Mucosa of rectum (tissue), 2 donors: ENCODE results near the gene SLC38A8.

ENCODE experiments used
- H3K27ac ChIP-seq, 2 donors: one replicate each; pipeline ENCODE4 v1.7.0; 2013; ENCODE audit warnings: inconsistent platforms in 2 of 2, low read depth in 2 of 2, low read length in 2 of 2
- H3K27me3 ChIP-seq, 2 donors: one replicate each; pipeline ENCODE4 v1.7.0; 2013; ENCODE audit warnings: low read length in 2 of 2; ENCODE audit not compliant: control insufficient read depth in 2 of 2, insufficient read depth in 2 of 2
- H3K36me3 ChIP-seq, 2 donors: one replicate each; pipeline ENCODE4 v1.7.0; 2013; ENCODE audit warnings: low read length in 2 of 2; ENCODE audit not compliant: control insufficient read depth in 2 of 2, insufficient read depth in 2 of 2
- H3K4me1 ChIP-seq, 2 donors: one replicate each; pipeline ENCODE4 v1.7.0; 2013; ENCODE audit warnings: low read length in 2 of 2, mild to moderate bottlenecking in 1 of 2; ENCODE audit not compliant: control insufficient read depth in 2 of 2, insufficient read depth in 2 of 2
- H3K4me3 ChIP-seq, 2 donors: one replicate each; pipeline ENCODE4 v1.7.0; 2013; ENCODE audit warnings: low read length in 2 of 2
- H3K9ac ChIP-seq, 2 donors: one replicate each; pipeline ENCODE4 v1.7.0; 2013; ENCODE audit warnings: low read length in 2 of 2, low read depth in 1 of 2, mild to moderate bottlenecking in 1 of 2
- H3K9me3 ChIP-seq, 2 donors: one replicate each; pipeline ENCODE4 v1.7.0; 2013; ENCODE audit warnings: low read length in 2 of 2; ENCODE audit not compliant: control insufficient read depth in 2 of 2
- donor health status: healthy.
- donor health status: Normal muscosa, but diverticular disease.

SLC38A8 gene

DNA sequence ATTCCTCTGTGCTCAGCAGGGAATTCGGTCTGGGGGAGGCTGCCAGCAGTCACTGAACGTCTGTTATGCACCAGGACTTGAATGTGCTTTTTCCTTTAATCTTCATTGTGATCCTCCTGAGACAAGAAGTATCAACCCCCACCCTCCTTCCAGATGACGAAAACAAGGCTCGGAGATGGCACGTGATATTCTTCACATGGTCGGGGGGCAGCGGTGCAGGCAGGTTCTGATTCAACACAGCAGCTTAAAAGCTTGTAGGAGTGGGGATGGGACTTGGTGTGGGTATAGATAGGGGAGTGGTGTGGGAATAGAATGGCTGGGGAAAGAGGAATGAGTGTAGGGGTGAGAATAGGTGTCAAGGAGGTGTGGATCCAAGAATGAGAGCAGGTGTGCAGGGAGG is 68.1 kb downstream of the SLC38A8 start:
- Histone ChIP-seq H3K4me3 (no peak overlapping the region), H3K9me3 (peaks cover 0 to 4% of the 10 kb centered on the region in 2 donors), H3K27ac (no peak overlapping the region), H3K36me3 (no peaks in the 10 kb centered on the region), H3K27me3 (peaks cover 0 to 3% of the 10 kb centered on the region in 2 donors), H3K4me1 (no peaks in the 10 kb centered on the region), H3K9ac (no peak overlapping the region)

DNA sequence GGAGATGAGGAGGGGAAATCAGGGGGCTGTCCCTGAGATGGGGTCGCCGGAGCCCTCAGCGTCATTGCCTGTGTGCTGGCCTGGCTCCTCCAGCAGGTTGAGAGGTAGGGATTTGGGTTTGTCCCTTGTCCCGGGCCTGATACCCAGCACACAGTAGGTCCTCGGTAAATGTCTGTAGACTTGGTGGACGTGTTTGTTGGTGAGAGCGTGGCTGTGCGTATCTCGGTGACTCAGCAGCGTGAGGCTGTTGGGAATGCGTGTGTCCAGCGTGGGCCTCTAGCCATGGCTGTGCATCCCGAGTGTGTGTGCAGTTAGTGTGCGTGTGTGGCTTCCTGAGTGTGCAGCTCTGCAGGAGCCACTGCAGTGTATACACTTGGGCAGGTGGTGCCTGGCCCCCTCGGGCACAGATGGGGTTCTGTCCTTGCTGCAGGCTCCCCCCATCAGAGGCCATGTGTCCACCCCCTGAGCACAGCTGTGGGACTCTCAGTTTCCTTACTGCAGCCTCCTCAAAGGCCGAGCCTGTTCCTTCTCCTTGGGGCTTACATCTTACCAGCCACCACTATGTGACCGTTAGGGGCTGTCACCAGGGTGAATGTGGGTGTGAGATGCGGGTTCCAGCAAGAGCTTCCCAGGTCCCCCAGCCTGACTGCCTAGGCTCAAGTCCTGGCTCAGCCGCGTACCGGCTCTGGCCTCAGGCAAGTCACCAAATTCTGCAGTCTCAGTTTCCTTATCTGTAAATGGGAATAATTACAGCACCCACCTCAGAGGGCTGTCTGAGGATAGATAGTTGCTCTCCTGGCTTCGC is 68.8 kb downstream of the SLC38A8 start:
- Histone ChIP-seq H3K9me3 (peaks cover 0 to 1% of the 10 kb centered on the region in 2 donors), H3K4me3 (no peak overlapping the region), H3K27me3 (peaks cover 0 to 3% of the 10 kb centered on the region in 2 donors), H3K36me3 (no peaks in the 10 kb centered on the region), H3K27ac (no peak overlapping the region), H3K9ac (no peak overlapping the region), H3K4me1 (no peaks in the 10 kb centered on the region)

DNA sequence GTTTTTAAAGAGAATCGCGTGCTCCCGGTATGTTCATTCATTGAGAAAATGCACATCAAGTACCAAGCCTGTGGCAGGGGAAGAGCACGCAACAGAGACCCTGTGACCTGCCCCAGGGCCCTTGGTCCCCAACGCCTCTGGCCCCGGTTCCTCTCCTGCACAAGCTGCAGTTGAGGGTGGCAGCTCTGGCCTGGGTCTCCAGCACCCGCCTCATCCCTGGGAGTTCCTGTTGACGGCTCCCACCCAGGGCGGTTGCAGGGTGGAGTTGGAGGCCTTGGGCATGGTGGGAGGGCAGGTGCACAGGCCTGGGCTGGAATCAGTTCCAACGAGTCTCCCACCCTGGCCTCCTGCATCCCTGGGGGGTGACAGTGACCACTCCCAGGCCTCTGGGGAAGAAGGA is 69.5 kb downstream of the SLC38A8 start:
- H3K4me1 ChIP-seq: no peaks in the 10 kb centered on the region

DNA sequence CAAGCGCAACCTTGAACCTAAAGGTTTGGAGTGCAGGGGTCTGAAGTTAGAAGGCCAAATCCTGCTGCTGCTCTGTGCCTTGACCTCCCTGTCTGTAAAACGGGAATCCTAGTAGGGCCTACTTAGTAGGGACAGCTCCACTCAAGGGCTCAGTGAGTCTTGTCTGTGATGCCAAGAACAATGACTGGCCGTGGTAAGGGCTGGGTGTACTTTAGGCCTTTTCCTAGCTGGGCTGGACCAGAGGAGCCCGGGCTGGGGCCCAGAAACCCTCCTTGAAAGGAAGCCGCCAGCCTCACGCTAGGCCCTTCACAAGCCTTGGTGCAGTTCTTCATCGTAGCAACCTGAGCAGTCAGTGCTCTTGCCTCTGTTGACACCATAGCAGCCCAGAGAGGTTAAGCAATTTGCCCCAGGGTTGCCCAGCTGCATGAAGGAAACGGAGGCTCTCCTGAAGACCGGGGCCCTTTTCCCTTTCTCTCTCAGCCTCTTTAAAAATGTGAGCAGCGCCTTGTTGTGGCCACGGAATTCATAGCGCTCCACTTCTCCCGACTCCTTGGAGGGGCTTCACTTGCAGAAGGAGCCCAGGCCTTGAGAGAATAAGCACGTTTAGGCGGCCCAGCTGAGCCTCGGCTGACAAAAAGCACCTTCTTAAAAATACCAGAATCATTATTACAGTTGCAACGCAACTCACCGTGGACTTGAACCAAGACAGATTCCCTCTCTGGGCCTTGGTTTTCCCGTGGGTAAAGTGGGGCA is 70.2 kb downstream of the SLC38A8 start:
- no peaks in the 10 kb centered on the region for H3K9me3 ChIP-seq
- H3K9ac ChIP-seq: no peak overlapping the region
- H3K27ac ChIP-seq: no peak overlapping the region
- no peak overlapping the region for H3K4me3 ChIP-seq
- peaks cover 0 to 3% of the 10 kb centered on the region in 2 donors for H3K27me3 ChIP-seq
- no peaks in the 10 kb centered on the region for H3K36me3 ChIP-seq
- no peaks in the 10 kb centered on the region for H3K4me1 ChIP-seq

More for the DNA sequence above, 69.5 kb downstream of the SLC38A8 start:
- Histone ChIP-seq H3K27me3 (peaks cover 0 to 3% of the 10 kb centered on the region in 2 donors), H3K9ac (no peak overlapping the region), H3K9me3 (no peaks in the 10 kb centered on the region), H3K4me3 (no peak overlapping the region), H3K36me3 (no peaks in the 10 kb centered on the region), H3K27ac (no peak overlapping the region)

DNA sequence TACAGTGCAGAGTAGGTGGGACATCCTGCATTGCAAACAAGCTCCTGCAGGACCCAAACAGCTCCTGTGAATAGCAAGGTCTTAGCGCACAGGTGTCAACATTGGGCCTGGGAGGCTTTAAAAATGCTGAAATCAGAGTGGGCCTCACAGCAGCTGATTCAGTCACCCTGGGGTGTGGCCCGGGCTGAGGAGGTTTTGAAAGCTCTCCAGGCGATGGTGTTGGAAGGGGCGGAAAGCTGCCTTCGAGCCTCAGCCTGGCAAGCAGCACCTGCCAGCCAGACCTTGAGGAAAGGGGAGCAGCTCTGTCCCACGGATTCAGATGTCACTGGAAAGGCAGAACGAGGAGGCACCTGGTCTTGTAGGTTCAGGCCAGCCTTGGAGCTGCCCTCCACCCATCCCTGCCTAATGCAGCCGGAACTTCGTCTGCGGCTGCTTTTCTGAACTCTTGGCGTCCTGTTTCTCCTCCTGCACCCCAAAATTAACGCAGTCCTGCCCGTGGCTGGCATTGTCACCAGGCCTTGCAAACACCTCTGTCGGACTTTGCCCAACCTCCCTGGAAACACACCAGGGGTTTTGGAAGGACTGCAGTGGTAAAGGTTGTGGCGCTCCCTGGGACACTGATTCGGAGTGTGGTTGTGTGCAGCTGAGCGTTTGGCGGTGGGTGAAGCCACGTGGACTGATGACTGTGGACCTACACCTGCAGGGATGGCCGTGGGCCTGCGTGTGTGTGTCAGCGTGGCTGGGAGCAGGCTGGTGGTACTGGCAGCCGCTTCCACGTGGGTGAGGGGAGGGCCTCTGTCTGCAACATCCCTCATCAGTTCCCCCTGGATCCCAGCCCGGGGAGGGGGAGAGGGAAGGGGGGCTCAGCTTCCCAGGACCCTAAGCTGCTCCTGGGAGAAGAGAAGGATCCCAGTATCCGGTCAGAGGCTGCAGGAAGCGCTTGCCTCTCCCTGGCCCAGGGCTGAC is 71.1 kb downstream of the SLC38A8 start:
- no peak overlapping the region for H3K4me3 ChIP-seq
- no peaks in the 10 kb centered on the region for H3K9me3 ChIP-seq
- no peaks in the 10 kb centered on the region for H3K36me3 ChIP-seq
- no peak overlapping the region for H3K27ac ChIP-seq
- peaks cover 0 to 3% of the 10 kb centered on the region in 2 donors for H3K27me3 ChIP-seq
- H3K9ac ChIP-seq: no peak overlapping the region
- no peaks in the 10 kb centered on the region for H3K4me1 ChIP-seq

DNA sequence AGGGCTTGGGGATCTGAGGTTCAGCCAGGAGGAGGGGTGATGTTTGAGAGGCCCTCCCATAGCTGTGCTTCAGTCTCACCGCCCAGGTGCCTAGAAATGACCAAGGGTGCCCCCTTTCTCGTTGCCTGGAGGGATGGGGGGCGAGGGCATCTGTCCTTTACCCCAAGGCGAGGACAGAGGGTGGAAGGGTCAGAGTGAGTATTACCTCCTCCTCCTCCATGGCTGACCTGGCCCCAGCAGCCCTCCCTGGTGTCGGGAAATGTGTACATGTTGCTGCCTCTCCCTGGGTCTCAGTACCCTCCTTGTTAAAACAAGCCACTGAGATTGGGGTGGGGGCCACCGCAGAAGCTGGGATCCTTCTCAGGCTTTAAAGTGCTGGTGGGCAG is 72.2 kb downstream of the SLC38A8 start:
- Histone ChIP-seq H3K9me3 (no peaks in the 10 kb centered on the region), H3K27me3 (no peaks in the 10 kb centered on the region), H3K9ac (no peak overlapping the region), H3K4me1 (no peaks in the 10 kb centered on the region), H3K36me3 (peaks cover 0 to 2% of the 10 kb centered on the region in 2 donors), H3K27ac (no peak overlapping the region), H3K4me3 (no peak overlapping the region)

- no peak overlapping the region for H3K9ac ChIP-seq
These were observed 72.7 kb downstream of the SLC38A8 start for GRCh38 chr16:83969771-83970429.

DNA sequence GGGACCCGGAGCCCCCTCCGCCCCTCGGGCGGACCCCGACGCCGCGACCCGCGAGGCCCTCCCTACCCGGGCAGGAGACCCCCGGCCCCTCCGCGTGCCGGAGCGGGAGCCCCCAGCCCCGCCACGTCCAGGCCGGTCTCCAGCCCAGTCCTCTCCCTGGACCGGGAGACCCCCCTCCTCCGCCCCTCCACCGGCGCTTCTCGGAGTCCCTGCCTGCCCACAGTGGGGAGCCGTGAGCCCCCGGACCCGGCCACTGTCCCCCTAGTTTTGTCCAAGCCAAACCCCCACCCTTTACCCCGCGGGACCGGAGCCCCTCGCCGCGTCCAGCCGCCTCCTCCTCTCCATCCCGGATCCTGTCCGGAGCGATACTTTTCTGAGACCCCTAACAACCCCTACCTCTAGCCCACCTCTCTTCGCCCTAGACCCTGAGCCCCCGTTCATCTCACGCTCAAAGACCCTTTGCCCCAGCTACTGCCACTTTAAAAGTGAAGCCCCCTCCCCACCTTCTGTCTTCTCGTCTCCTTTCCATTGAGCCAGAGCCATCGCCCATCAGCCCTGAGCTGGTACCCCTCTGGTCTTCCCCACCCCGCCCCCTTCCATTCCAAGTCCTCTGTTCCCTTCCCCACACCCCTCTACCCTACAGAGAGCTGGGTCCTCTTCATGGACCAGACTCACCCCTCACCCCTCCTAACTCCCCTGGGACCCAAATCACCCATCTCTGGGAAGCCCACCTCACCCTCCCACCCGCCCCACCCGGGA is 73.5 kb downstream of the SLC38A8 start:
- Histone ChIP-seq H3K36me3 (peaks cover 0 to 3% of the 10 kb centered on the region in 2 donors), H3K4me1 (no peaks in the 10 kb centered on the region), H3K27me3 (no peaks in the 10 kb centered on the region), H3K27ac (no peak overlapping the region), H3K4me3 (no peak overlapping the region), H3K9me3 (no peaks in the 10 kb centered on the region), H3K9ac (no peak overlapping the region)

More at GRCh38 chr16:83969771-83970429, 72.7 kb downstream of the SLC38A8 start:
- Histone ChIP-seq H3K27ac (no peak overlapping the region), H3K36me3 (peaks cover 0 to 3% of the 10 kb centered on the region in 2 donors), H3K9me3 (no peaks in the 10 kb centered on the region), H3K4me3 (no peak overlapping the region), H3K27me3 (no peaks in the 10 kb centered on the region), H3K4me1 (no peaks in the 10 kb centered on the region)

DNA sequence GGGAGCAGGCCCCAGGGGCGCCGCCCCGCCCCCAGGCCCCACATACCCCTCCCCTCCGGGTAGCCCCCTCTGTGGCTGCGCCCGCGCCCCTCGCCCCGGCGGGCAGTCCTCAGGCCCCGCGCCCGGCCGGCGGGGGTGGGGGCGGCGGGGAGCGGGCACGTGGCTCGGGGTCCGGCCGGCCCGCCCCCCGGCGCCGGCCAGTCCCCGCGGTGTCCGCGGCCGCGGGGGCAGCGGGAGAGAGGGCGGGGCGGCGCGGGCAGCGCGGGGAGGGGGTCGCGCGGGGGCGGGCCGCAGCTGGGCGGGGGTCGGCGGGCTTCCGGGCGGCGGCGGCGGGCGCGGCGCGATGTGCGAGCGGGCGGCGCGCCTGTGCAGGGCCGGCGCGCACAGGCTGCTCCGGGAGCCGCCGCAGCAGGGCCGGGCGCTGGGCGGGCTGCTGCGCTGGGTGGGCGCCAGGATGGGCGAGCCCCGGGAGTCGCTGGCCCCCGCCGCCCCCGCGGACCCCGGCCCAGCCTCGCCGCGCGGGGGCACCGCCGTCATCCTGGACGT is 74.2 kb downstream of the SLC38A8 start:
- H3K36me3 ChIP-seq: peaks cover 0 to 3% of the 10 kb centered on the region in 2 donors
- H3K27me3 ChIP-seq: no peaks in the 10 kb centered on the region
- no peaks in the 10 kb centered on the region for H3K4me1 ChIP-seq
- no peak overlapping the region for H3K9ac ChIP-seq
- no peak overlapping the region for H3K4me3 ChIP-seq
- H3K9me3 ChIP-seq: no peaks in the 10 kb centered on the region
- H3K27ac ChIP-seq: no peak overlapping the region
